ENCODE results near the gene TEAD1.

- TF ChIP-seq CTCF (IDR thresholded peaks at IDR 0.05; ENCODE audit: low read depth, low read length, missing input control) (no peak), RAD21 (IDR thresholded peaks at IDR 0.05) (no peak), MAX (IDR thresholded peaks at IDR 0.05) (no peak), JUND (IDR thresholded peaks at IDR 0.05) (no peak), RXRA (IDR thresholded peaks at IDR 0.05) (no peak), SP1 (IDR thresholded peaks at IDR 0.05) (no peak), TAF1 (conservative IDR thresholded peaks at IDR 0.05) (no peak), EGR1 (IDR thresholded peaks at IDR 0.05; ENCODE audit: low read depth in 2 of 2) (no peak), YY1 (IDR thresholded peaks at IDR 0.05) (no peak), HNF4A (conservative IDR thresholded peaks at IDR 0.05) (peak in 1 of 2 donors; percentile 5), FOXA1 (IDR thresholded peaks at IDR 0.05) (no peak), REST (IDR thresholded peaks at IDR 0.05) (no peak), HNF4G (IDR thresholded peaks at IDR 0.05) (no peak)
Measured at GRCh38 chr11:12750181-12750580, 76.0 kb downstream of the TEAD1 start.

All from liver (tissue), 3 donors.